Breast epithelium (tissue), 3 donors: ENCODE data around the gene RALY.

ENCODE experiments used
- POLR2A ChIP-seq: fragments of 450-650 bp; IDR thresholded peaks from one replicate; pipeline ENCODE4 v1.6.1; 2016; ENCODE audit warnings: antibody characterized with exemption, mild to moderate bottlenecking, moderate library complexity
- POLR2AphosphoS5 ChIP-seq, 3 donors: sonication (generic); formaldehyde crosslinking; IDR thresholded peaks; one replicate each; pipeline ENCODE4 v1.6.1; 2017; ENCODE audit warnings: antibody characterized with exemption in 3 of 3
- TF ChIP-seq, protein P1 (sequence below), 3 donors: fragments of 450-650 bp; IDR thresholded peaks; one replicate each; pipeline ENCODE4 v1.5.1; 2016 to 2017; ENCODE audit warnings: antibody characterized with exemption in 3 of 3, mild to moderate bottlenecking in 3 of 3, moderate library complexity in 3 of 3

DNA sequence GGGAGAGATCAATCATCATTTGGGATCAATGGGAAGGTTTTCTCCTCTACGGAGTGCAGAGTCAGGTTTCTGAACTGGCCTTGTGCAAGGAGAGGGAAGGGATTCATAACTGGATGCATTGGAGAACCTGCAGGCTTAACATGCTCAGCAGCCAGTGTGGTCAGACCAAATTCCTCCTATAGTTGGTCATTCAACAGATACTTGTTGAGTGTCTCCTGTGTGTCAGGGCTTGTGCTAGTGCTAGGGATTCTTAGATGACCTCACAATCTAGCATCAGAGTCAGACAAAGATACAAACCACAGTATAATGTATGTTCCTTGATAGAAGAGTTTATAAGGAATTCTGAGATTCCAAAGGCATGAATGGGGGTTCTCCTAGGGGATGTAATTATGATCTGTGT lies 23.9 kb downstream of the RALY start:
- TF ChIP-seq POLR2AphosphoS5 (IDR thresholded peaks at IDR 0.05) (no peak), POLR2A (no peak)
- TF ChIP-seq, protein P1, sequence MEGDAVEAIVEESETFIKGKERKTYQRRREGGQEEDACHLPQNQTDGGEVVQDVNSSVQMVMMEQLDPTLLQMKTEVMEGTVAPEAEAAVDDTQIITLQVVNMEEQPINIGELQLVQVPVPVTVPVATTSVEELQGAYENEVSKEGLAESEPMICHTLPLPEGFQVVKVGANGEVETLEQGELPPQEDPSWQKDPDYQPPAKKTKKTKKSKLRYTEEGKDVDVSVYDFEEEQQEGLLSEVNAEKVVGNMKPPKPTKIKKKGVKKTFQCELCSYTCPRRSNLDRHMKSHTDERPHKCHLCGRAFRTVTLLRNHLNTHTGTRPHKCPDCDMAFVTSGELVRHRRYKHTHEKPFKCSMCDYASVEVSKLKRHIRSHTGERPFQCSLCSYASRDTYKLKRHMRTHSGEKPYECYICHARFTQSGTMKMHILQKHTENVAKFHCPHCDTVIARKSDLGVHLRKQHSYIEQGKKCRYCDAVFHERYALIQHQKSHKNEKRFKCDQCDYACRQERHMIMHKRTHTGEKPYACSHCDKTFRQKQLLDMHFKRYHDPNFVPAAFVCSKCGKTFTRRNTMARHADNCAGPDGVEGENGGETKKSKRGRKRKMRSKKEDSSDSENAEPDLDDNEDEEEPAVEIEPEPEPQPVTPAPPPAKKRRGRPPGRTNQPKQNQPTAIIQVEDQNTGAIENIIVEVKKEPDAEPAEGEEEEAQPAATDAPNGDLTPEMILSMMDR (IDR thresholded peaks at IDR 0.05), result no peak
